GM12878 (cell line): Measurements from ENCODE around the gene ASZ1. TPM values are rescaled to one million over a fixed set of nuclear protein-coding genes. Genes with fewer than 3 reads are reported as not detected.

Experiments used
- E2F4 ChIP-seq: IDR thresholded peaks from 2 replicates; pipeline ENCODE4 v1.6.1; 2012; ENCODE audit warnings: low read depth, low read length, improper control_type of control experiment
- ETV6 ChIP-seq, 2 experiments: fragments of 450-650 bp in 1 of 2; IDR thresholded peaks in 1 of 2; conservative IDR thresholded peaks in 1 of 2; 2 replicates each; pipeline ENCODE4 v1.6.1; 2014; ENCODE audit warnings: antibody characterized with exemption in 1 of 2, borderline replicate concordance in 1 of 2, low read depth in 1 of 2, mild to moderate bottlenecking in 1 of 2, moderate library complexity in 1 of 2
- FOXM1 ChIP-seq: IDR thresholded peaks from 2 replicates; pipeline ENCODE4 v1.6.1; 2012; ENCODE audit warnings: low read depth, mild to moderate bottlenecking, inconsistent platforms, low read length, moderate library complexity
- GATAD2B ChIP-seq: fragments of 450-650 bp; conservative IDR thresholded peaks from 2 replicates; pipeline ENCODE4 v1.6.1; 2017; ENCODE audit warnings: low read depth, mild to moderate bottlenecking, moderate library complexity
- NFXL1 ChIP-seq: fragments of 450-650 bp; IDR thresholded peaks from 2 replicates; pipeline ENCODE4 v1.6.1; 2017; ENCODE audit warnings: antibody characterized with exemption, mild to moderate bottlenecking, borderline replicate concordance
- NR2F1 ChIP-seq: fragments of 450-650 bp; conservative IDR thresholded peaks from 2 replicates; pipeline ENCODE4 v1.6.1; 2017; ENCODE audit warnings: mild to moderate bottlenecking
- POLR2AphosphoS5 ChIP-seq: IDR thresholded peaks from 2 replicates; pipeline ENCODE4 v1.6.1; 2011; ENCODE audit warnings: mild to moderate bottlenecking, low read length, inconsistent platforms
- RBBP5 ChIP-seq: fragments of 200-600 bp; sonication (generic); conservative IDR thresholded peaks from 2 replicates; pipeline ENCODE4 v1.6.1; 2016
- RELB ChIP-seq: fragments of 450-650 bp; IDR thresholded peaks from 2 replicates; pipeline ENCODE4 v1.6.1; 2017; ENCODE audit warnings: low read depth, mild to moderate bottlenecking, moderate library complexity
- SP1 ChIP-seq: IDR thresholded peaks from one replicate; pipeline ENCODE4 v1.6.1; 2011; ENCODE audit warnings: low read depth, low read length
- polyA plus RNA-seq, 11 experiments: library from polyadenylated mRNA; depleted of rRNA in 4 of 11; unstranded in 6 of 11; stranded (reverse) in 5 of 11; fragments of >200 nt; fragmentation: Nextera tagmentation in 4 of 11; fragmentation: Illumina TruSeq in 1 of 11; extraction: Ambion mirVana in 4 of 11; extraction: Trizol in 1 of 11; gene quantifications; 1 replicate in 1 of 11; 2 replicates in 10 of 11; pipeline versions ENCODE4 v1.2.1 to v1.2.3, GENCODE V29; 2011 to 2016; ENCODE audit warnings: inconsistent platforms in 2 of 11, missing spikeins in 2 of 11, low read depth in 1 of 11
- total RNA-seq, 4 experiments: library from RNA; depleted of rRNA in 3 of 4; stranded (reverse); fragments of >200 nt in 3 of 4; fragmentation: Illumina TruSeq in 1 of 4; extraction: Trizol in 1 of 4; gene quantifications; 2 replicates each; pipeline versions ENCODE4 v1.2.1 to v1.2.3, GENCODE V29; 2013 to 2021

The ASZ1 gene
- total and polyA plus RNA-seq, 10 of the 15 experiments (the other 5 are each of a cell fraction or from before 2014, with no cell fraction given) = 0.04 to 0.09 (median 0.06) TPM; not detected in 5

- TF ChIP-seq RBBP5 = no peak
- no peak for TF ChIP-seq NR2F1
- TF ChIP-seq POLR2AphosphoS5 = no peak
- TF ChIP-seq SP1 = no peak
- peak in 1 of 2 experiments; percentile 83; a peak in 1 of 4 replicates for TF ChIP-seq ETV6 (conservative IDR thresholded peaks at IDR 0.05 in 1 of 2, IDR thresholded peaks at IDR 0.05 in 1 of 2; ENCODE audit: borderline replicate concordance in 1 of 2, low read depth in 1 of 2)
- TF ChIP-seq RELB = peak; percentile 88
- TF ChIP-seq NFXL1 = no peak
- no peak for TF ChIP-seq E2F4
- peak; percentile 71; the same call in 1 of the 2 replicates for TF ChIP-seq FOXM1
- TF ChIP-seq GATAD2B = no peak
Observed at GRCh38 chr7:117435475-117436043, 8.3 kb upstream of the ASZ1 start (continued).
